Thymus (tissue), 11 donors: ENCODE data around the gene BMP7. TPM values are rescaled to one million over a fixed set of nuclear protein-coding genes. Genes with fewer than 3 reads are reported as not detected.
A peak's percentile ranks its signal among the peaks of the same experiment; 100 is the strongest.

Experiments
- DNase-seq, 9 donors: peaks; one replicate each; pipeline ENCODE4 v3.0.0-alpha.2; 2013; ENCODE audit warnings: low spot score in 9 of 9, low read depth in 6 of 9, missing footprints in 1 of 9
- H3K27ac ChIP-seq, 2 donors: one replicate each; pipeline ENCODE4 v1.5.1; 2013; ENCODE audit warnings: control low read depth in 1 of 2, low read depth in 1 of 2, low read length in 1 of 2, mild to moderate bottlenecking in 1 of 2, moderate library complexity in 1 of 2
- H3K27me3 ChIP-seq, 2 donors: one replicate each; pipeline ENCODE4 v1.5.1; 2013; ENCODE audit warnings: low read length in 1 of 2; ENCODE audit not compliant: control insufficient read depth in 2 of 2, insufficient read depth in 1 of 2
- H3K36me3 ChIP-seq, 2 donors: one replicate each; pipeline ENCODE4 v1.5.1; 2013; ENCODE audit warnings: low read length in 1 of 2, mild to moderate bottlenecking in 1 of 2, moderate library complexity in 1 of 2; ENCODE audit not compliant: control insufficient read depth in 2 of 2, insufficient read depth in 2 of 2
- H3K4me1 ChIP-seq, 2 donors: one replicate each; pipeline ENCODE4 v1.5.1; 2013; ENCODE audit warnings: low read length in 2 of 2; ENCODE audit not compliant: control insufficient read depth in 2 of 2, insufficient read depth in 2 of 2
- H3K4me3 ChIP-seq, 2 donors: one replicate each; pipeline ENCODE4 v1.5.1; 2013; ENCODE audit warnings: low read length in 2 of 2, control low read depth in 1 of 2, mild to moderate bottlenecking in 1 of 2
- H3K9me3 ChIP-seq, 2 donors: one replicate each; pipeline ENCODE4 v1.5.1; 2013; ENCODE audit warnings: low read length in 1 of 2, mild to moderate bottlenecking in 1 of 2; ENCODE audit not compliant: control insufficient read depth in 2 of 2, insufficient read depth in 1 of 2
- WGBS: extraction: QIAGEN DNeasy Blood & Tissue Kit; methylation state at CpG from one replicate; pipeline ENCODE4 v1.1.7; 2013; 5-methylcytosine and 5-hydroxymethylcytosine counted together
- polyA plus RNA-seq: library from polyadenylated mRNA; stranded (reverse); fragments of 200-250 nt; gene quantifications from one replicate; pipeline ENCODE4 v1.2.3, GENCODE V29; 2013
- total RNA-seq: library from RNA; stranded (reverse); fragments of 120-200 nt; gene quantifications from one replicate; pipeline ENCODE4 v1.2.4, GENCODE V29; 2013
- donor health status: healthy.

BMP7 gene
- total and polyA plus RNA-seq, 2 donors, result 2.4 to 6.3 TPM

- Histone ChIP-seq H3K4me1 (no peaks in the 10 kb centered on the region), H3K36me3 (no peaks in the 10 kb centered on the region), H3K9me3 (no peaks in the 10 kb centered on the region), H3K4me3 (no peak overlapping the region), H3K27ac (no peak overlapping the region), H3K27me3 (peaks cover 0 to 12% of the 10 kb centered on the region in 2 donors)
- no peak for DNase-seq
- 90% methylated on average over 10 of the region's 10 CpGs for WGBS
Measured at GRCh38 chr20:57215826-57216471, 50.5 kb downstream of the BMP7 start.

GRCh38 chr20:57215426-57215825, 51.0 kb downstream of the BMP7 start:
- no peak overlapping the region for H3K4me3 ChIP-seq
- 95% methylated on average over 6 of the region's 6 CpGs for WGBS
- no peaks in the 10 kb centered on the region for H3K4me1 ChIP-seq
- no peaks in the 10 kb centered on the region for H3K36me3 ChIP-seq
- DNase-seq, result no peak
- H3K9me3 ChIP-seq, result no peaks in the 10 kb centered on the region
- H3K27me3 ChIP-seq, result peaks cover 0 to 12% of the 10 kb centered on the region in 2 donors
- H3K27ac ChIP-seq, result no peak overlapping the region

- H3K4me1 ChIP-seq, result no peaks in the 10 kb centered on the region
- peaks cover 0 to 12% of the 10 kb centered on the region in 2 donors for H3K27me3 ChIP-seq
- H3K4me3 ChIP-seq, result no peak overlapping the region
- 94% methylated on average over 2 of the region's 2 CpGs for WGBS
- H3K27ac ChIP-seq, result no peak overlapping the region
- H3K36me3 ChIP-seq, result no peaks in the 10 kb centered on the region
- no peaks in the 10 kb centered on the region for H3K9me3 ChIP-seq
- DNase-seq, result no peak
Measured at GRCh38 chr20:57214948-57215347, 51.5 kb downstream of the BMP7 start.

DNA sequence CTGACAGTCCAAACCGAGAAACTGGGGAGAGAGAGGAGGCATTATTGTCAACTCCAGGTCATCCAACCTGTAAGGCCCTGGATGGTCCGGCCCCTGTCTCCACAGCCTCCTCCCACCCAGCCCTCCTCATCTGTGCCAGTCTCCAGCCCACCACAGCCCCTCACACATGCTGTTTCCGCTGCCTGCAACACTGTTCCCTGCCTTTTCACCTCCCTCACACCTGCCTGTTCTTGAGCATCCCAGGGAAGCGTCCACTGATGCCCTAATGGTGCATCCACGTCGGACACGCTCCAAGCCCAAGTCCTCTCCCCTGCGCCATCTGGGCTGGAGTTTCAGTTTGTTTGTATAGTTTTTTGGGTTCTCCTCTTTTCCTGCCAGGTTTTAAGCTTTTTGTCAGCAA, 52.0 kb downstream of the BMP7 start:
- Histone ChIP-seq H3K4me3 (no peak overlapping the region), H3K9me3 (no peaks in the 10 kb centered on the region), H3K27me3 (peaks cover 0 to 12% of the 10 kb centered on the region in 2 donors), H3K36me3 (no peaks in the 10 kb centered on the region), H3K4me1 (no peaks in the 10 kb centered on the region), H3K27ac (no peak overlapping the region)
- no peak for DNase-seq
- 92% methylated on average over 8 of the region's 8 CpGs for WGBS

DNA sequence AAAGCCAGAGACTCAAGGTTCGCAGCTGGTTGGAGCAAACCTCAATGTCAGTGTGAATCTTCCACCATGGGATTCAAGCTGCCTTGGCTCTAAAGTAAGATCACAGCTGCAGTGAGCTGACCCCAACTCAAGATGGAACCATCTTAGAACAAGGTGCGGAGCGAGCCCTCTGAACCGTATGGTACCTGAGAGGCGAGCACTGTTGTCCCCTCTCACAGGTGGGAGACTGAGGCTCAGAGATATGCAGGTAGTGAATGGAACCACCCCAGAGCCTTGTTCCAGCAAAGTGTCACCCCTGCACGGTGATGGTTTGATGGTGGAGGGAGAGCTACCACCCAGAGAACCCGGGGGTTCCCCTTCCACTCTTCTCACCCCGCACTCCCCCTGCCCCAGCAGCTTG, 52.5 kb downstream of the BMP7 start:
- H3K9me3 ChIP-seq, result no peaks in the 10 kb centered on the region
- H3K4me1 ChIP-seq, result no peaks in the 10 kb centered on the region
- H3K4me3 ChIP-seq, result no peak overlapping the region
- no peak for DNase-seq
- no peak overlapping the region for H3K27ac ChIP-seq
- peaks cover 0 to 12% of the 10 kb centered on the region in 2 donors for H3K27me3 ChIP-seq
- no peaks in the 10 kb centered on the region for H3K36me3 ChIP-seq
- WGBS, result 95% methylated on average over 8 of the region's 8 CpGs

- WGBS, result 90% methylated on average over 6 of the region's 6 CpGs
- DNase-seq, result no peak
- Histone ChIP-seq H3K36me3 (no peaks in the 10 kb centered on the region), H3K9me3 (no peaks in the 10 kb centered on the region), H3K27ac (no peak overlapping the region), H3K4me3 (no peak overlapping the region), H3K4me1 (no peaks in the 10 kb centered on the region), H3K27me3 (peaks cover 0 to 12% of the 10 kb centered on the region in 2 donors)
Measured at GRCh38 chr20:57213291-57213690, 53.1 kb downstream of the BMP7 start.

GRCh38 chr20:57212534-57213276, 53.7 kb downstream of the BMP7 start:
- whole genome bisulfite sequencing, result 38% methylated on average over 23 of the region's 23 CpGs
- no peaks in the 10 kb centered on the region for H3K36me3 ChIP-seq
- H3K27ac ChIP-seq, result peak overlapping the region in 1 of 2 donors; percentile 47
- DNase-seq, result peak in 1 of 9 donors; percentile 3
- no peaks in the 10 kb centered on the region for H3K4me1 ChIP-seq
- H3K27me3 ChIP-seq, result peaks cover 0 to 12% of the 10 kb centered on the region in 2 donors
- H3K9me3 ChIP-seq, result no peaks in the 10 kb centered on the region
- no peak overlapping the region for H3K4me3 ChIP-seq

GRCh38 chr20:57211908-57212533, 54.4 kb downstream of the BMP7 start:
- H3K4me1 ChIP-seq, result no peaks in the 10 kb centered on the region
- H3K4me3 ChIP-seq, result no peak overlapping the region
- 77% methylated on average over 25 of the region's 25 CpGs for WGBS
- DNase-seq, result no peak
- H3K27me3 ChIP-seq, result peaks cover 0 to 12% of the 10 kb centered on the region in 2 donors
- H3K27ac ChIP-seq, result no peak overlapping the region
- H3K36me3 ChIP-seq, result no peaks in the 10 kb centered on the region
- H3K9me3 ChIP-seq, result no peaks in the 10 kb centered on the region

GRCh38 chr20:57211406-57211805, 55.0 kb downstream of the BMP7 start:
- Histone ChIP-seq H3K27me3 (peaks cover 0 to 12% of the 10 kb centered on the region in 2 donors), H3K4me1 (no peaks in the 10 kb centered on the region), H3K9me3 (no peaks in the 10 kb centered on the region), H3K27ac (no peak overlapping the region), H3K36me3 (no peaks in the 10 kb centered on the region), H3K4me3 (no peak overlapping the region)
- DNase-seq, result no peak
- 99% methylated on average over 2 of the region's 2 CpGs for WGBS
